Esophagus muscularis mucosa (tissue), 4 donors: Measurements from ENCODE around the gene NTF4. TPM values are rescaled to one million over a fixed set of nuclear protein-coding genes. Genes with fewer than 3 reads are reported as not detected.

Experiments
- DNase-seq: peaks from one replicate; pipeline ENCODE4 v3.0.0-alpha.2; 2017; ENCODE audit errors: extremely low spot score
- H3K27ac ChIP-seq, 4 donors: fragments of 200-600 bp; sonication (generic); replicated peaks in 1 of 4; 1 replicate in 3 of 4; 2 replicates in 1 of 4; pipeline ENCODE4 v1.5.1; 2016 to 2019; ENCODE audit warnings: mild to moderate bottlenecking in 1 of 4
- H3K27me3 ChIP-seq, 4 donors: fragments of 200-600 bp; sonication (generic); one replicate each; pipeline versions ENCODE4 v1.5.1 to v1.6.0; 2016 to 2019
- H3K36me3 ChIP-seq, 4 donors: fragments of 200-600 bp; sonication (generic); one replicate each; pipeline ENCODE4 v1.5.1; 2016 to 2019
- H3K4me1 ChIP-seq, 4 donors: fragments of 200-600 bp; sonication (generic); one replicate each; pipeline ENCODE4 v1.5.1; 2016 to 2019
- H3K4me3 ChIP-seq, 4 donors: fragments of 200-600 bp; sonication (generic); 1 replicate in 2 of 4; 2 replicates in 2 of 4; pipeline ENCODE4 v1.5.1; 2016 to 2019; ENCODE audit warnings: mild to moderate bottlenecking in 4 of 4, moderate library complexity in 1 of 4
- H3K9me3 ChIP-seq, 4 donors: fragments of 200-600 bp; sonication (generic); 1 replicate in 3 of 4; 2 replicates in 1 of 4; pipeline ENCODE4 v1.5.1; 2016 to 2019
- CTCF ChIP-seq, 3 experiments: fragments of 200-600 bp in 2 of 3; fragments of 450-650 bp in 1 of 3; sonication (generic) in 2 of 3; IDR thresholded peaks; one replicate each; pipeline ENCODE4 v1.5.1; 2017 to 2019; ENCODE audit warnings: antibody characterized with exemption in 3 of 3, mild to moderate bottlenecking in 2 of 3, moderate library complexity in 1 of 3
- EP300 ChIP-seq: sonication (generic); formaldehyde crosslinking; IDR thresholded peaks from one replicate; pipeline ENCODE4 v1.6.1; 2017; ENCODE audit warnings: antibody characterized with exemption
- POLR2A ChIP-seq: fragments of 450-650 bp; IDR thresholded peaks from one replicate; pipeline ENCODE4 v1.6.1; 2017; ENCODE audit warnings: antibody characterized with exemption, moderate library complexity, mild to moderate bottlenecking, low read depth
- POLR2AphosphoS5 ChIP-seq, 2 donors: sonication (generic); formaldehyde crosslinking; IDR thresholded peaks; one replicate each; pipeline ENCODE4 v1.6.1; 2017; ENCODE audit warnings: antibody characterized with exemption in 2 of 2
- WGBS: methylation state at CpG from one replicate; pipeline ENCODE4 v1.1.5; 2018; 5-methylcytosine and 5-hydroxymethylcytosine counted together
- intact Hi-C: fragments of 100-400 bp; cut with DNase I; formaldehyde crosslinking; loops from one replicate; pipeline ENCODE4 v1.15.1; 2023
- total RNA-seq, 4 donors: library from RNA; depleted of rRNA; stranded (reverse); fragments of >200 nt; gene quantifications; one replicate each; pipeline versions ENCODE4 v1.1.0 to v1.2.1, GENCODE V29; 2016

The NTF4 gene, protein sequence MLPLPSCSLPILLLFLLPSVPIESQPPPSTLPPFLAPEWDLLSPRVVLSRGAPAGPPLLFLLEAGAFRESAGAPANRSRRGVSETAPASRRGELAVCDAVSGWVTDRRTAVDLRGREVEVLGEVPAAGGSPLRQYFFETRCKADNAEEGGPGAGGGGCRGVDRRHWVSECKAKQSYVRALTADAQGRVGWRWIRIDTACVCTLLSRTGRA
- not detected for total RNA-seq

DNA sequence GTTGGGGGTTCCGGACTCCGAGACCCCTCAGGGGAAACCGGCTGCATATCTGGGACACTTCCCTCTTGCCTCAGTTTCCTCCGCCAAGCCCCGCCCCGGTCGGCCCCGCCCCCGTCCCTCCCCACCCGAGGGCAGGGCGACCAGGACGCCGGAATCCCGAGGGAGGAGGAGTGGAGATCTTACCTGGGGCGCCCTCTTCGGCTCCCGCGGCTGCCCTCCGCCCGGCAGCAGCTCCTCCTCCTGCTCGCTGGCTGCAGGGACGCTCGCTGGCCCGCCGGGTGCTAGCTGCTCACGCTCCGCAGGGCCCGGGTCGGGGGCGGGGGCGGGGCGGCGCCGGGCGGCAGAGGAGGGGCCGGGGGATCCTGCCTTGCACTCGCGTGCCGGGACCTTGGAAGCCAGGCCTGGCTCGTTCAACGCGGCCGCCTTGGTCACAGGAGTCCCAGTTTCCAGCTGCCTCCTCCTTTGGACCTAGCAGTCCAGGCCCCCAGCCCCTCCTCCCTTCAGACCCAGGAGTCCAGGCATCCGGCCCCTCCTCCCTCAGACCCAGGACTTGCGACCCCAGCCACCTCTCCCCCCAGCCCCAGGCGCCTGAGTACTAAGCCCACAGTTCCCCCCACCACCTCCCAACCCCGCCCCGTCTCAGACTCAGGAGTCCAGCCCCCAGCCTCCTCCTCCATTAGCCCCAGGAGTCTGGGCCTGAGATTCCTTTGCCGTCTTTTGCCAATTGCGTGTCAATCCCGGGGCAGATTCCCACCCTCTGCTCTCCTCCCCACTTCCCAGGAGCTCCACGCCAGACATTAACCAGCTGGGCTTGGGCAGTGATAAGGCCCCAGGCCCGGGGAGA, at the start of gene NTF4:
Gene NTF4, minus strand, starts transcription at position 51 of the 844 bp plus-strand sequence. CDS start 2,821 bp downstream, outside the sequence.
- H3K4me3 ChIP-seq: peak within 1 kb of the TSS; percentile 24 to 41 (median 28)
- H3K27me3 ChIP-seq: peaks cover 0 to 99% (median 29%) of the 10 kb centered on the region in 4 donors
- intact Hi-C loops: no loop called here
- DNase-seq: no peak
- H3K27ac ChIP-seq: no peak within 1 kb of the TSS
- peaks cover 8 to 14% (median 11%) of the 10 kb centered on the region in 4 donors for H3K4me1 ChIP-seq
- H3K36me3 ChIP-seq: no peaks in the 10 kb centered on the region
- WGBS: 16% methylated on average over 11 of the region's 53 CpGs
- no peaks in the 10 kb centered on the region for H3K9me3 ChIP-seq
- TF ChIP-seq POLR2AphosphoS5 (IDR thresholded peaks at IDR 0.05): no peak
- no peak for TF ChIP-seq CTCF (IDR thresholded peaks at IDR 0.05)
- TF ChIP-seq EP300: no peak
- no peak for TF ChIP-seq POLR2A

- no peaks in the 10 kb centered on the region for H3K9me3 ChIP-seq
- peaks cover 34 to 55% (median 44%) of the 10 kb centered on the region in 4 donors for H3K4me1 ChIP-seq
- peaks cover 3 to 6% (median 5%) of the 10 kb centered on the region in 4 donors for H3K36me3 ChIP-seq
- no peaks in the 10 kb centered on the region for H3K27me3 ChIP-seq
- H3K27ac ChIP-seq: peak within 1 kb of the TSS; percentile 84 to 91 (median 90)
- DNase-seq: no peak
- intact Hi-C loops: loop anchor here (5.0 kb wide), 1 partner anchor 33 kb away; no protein-coding TSS in a partner anchor
- TF ChIP-seq POLR2A (no peak), CTCF (IDR thresholded peaks at IDR 0.05) (peak; percentile 45 to 70 (median 67)), POLR2AphosphoS5 (IDR thresholded peaks at IDR 0.05) (no peak), EP300 (no peak)
- 2% methylated on average over 40 of the region's 66 CpGs for WGBS
- H3K4me3 ChIP-seq: peak within 1 kb of the TSS; percentile 89 to 97 (median 93)
Measured at GRCh38 chr19:49113762-49114629, 49.4 kb upstream of the NTF4 start, which contains the start of gene LIN7B. Gene LIN7B (plus strand): TSS chr19:49114370. CDS start chr19:49114405, 35 bp downstream.

DNA sequence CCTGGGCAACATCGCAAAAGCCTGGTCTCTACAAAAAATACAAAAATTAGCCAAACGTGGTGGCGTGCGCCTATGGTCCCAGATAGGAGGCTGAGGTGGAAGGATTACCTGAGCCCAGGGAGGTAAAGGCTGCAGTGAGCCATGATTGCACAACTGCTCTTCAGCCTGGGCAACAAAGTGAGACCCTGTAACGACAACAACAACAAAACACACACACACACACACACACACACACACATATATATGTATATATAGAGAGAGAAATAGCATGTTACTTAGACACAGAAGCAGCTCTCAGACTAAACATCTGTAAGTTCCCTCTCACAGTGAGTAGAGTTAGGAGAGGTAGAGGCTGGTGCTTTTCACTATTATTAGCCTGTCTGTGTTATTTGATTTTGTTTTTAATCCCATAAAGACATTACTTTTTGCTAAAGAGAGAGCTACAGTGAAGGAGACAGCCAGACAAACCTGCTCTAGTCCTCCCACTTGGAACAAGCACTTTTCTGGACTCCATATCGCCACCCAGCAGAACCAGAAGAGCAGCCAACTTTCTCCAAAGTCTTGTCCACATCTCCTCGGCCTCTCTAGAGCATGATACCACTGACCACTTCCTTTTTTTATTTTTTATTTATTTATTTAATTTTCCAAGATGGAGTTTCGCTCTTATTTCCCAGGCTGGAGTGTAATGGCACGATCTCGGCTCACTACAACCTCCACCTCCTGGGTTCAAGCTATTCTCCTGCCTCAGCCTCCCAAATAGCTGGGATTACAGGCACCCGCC, 46.8 kb upstream of the NTF4 start:
- TF ChIP-seq CTCF (IDR thresholded peaks at IDR 0.05) (no peak), POLR2AphosphoS5 (IDR thresholded peaks at IDR 0.05) (no peak), POLR2A (no peak), EP300 (no peak)
- H3K9me3 ChIP-seq: no peaks in the 10 kb centered on the region
- intact Hi-C loops: loop anchor here (5.0 kb wide), 1 partner anchor 36 kb away; no protein-coding TSS in a partner anchor
- H3K27ac ChIP-seq: no peak overlapping the region
- no peak overlapping the region for H3K4me3 ChIP-seq
- H3K27me3 ChIP-seq: no peaks in the 10 kb centered on the region
- 84% methylated on average over 11 of the region's 11 CpGs for WGBS
- peaks cover 23 to 44% (median 28%) of the 10 kb centered on the region in 4 donors for H3K4me1 ChIP-seq
- peaks cover 23 to 32% (median 30%) of the 10 kb centered on the region in 4 donors for H3K36me3 ChIP-seq
- DNase-seq: no peak

- WGBS: 35% methylated on average over 3 of the region's 3 CpGs
- no peak for DNase-seq
- TF ChIP-seq CTCF (IDR thresholded peaks at IDR 0.05): no peak
- no peak for TF ChIP-seq EP300
- TF ChIP-seq POLR2AphosphoS5 (IDR thresholded peaks at IDR 0.05): no peak
- TF ChIP-seq POLR2A: no peak
- H3K27ac ChIP-seq: no peak overlapping the region
- intact Hi-C loops: loop anchor here (5.0 kb wide), 1 partner anchor 37 kb away; no protein-coding TSS in a partner anchor
- H3K4me3 ChIP-seq: no peak overlapping the region
- H3K36me3 ChIP-seq: peaks cover 31 to 37% (median 36%) of the 10 kb centered on the region in 4 donors
- no peaks in the 10 kb centered on the region for H3K27me3 ChIP-seq
- H3K4me1 ChIP-seq: peaks cover 23 to 47% (median 28%) of the 10 kb centered on the region in 4 donors
- no peaks in the 10 kb centered on the region for H3K9me3 ChIP-seq
Measured at GRCh38 chr19:49110567-49110966, 45.9 kb upstream of the NTF4 start.
